OCI-LY3 (cell line): ENCODE measurements around the gene IL12B.

Experiments used
- H2AFZ ChIP-seq: fragments of 200-600, 300-600 bp; shearing (Covaris generic); 2 replicates; pipeline ENCODE4 v1.6.0; 2014; ENCODE audit warnings: antibody characterized with exemption, low read depth, low read length
- H3K27ac ChIP-seq: fragments of 200-600, 300-600 bp; sonication (generic); 2 replicates; pipeline ENCODE4 v1.5.1; 2014; ENCODE audit warnings: mild to moderate bottlenecking, low read length, moderate library complexity, mixed read lengths
- H3K27me3 ChIP-seq: fragments of 200-600, 300-600 bp; sonication (generic); 2 replicates; pipeline ENCODE4 v1.6.1; 2014; ENCODE audit warnings: low read depth, low read length, mixed read lengths
- H3K36me3 ChIP-seq: fragments of 200-600, 300-600 bp; sonication (generic); replicated peaks from 2 replicates; pipeline ENCODE3; 2014; ENCODE audit warnings: low read depth, low read length, mixed read lengths
- H3K4me1 ChIP-seq: fragments of 300-600, 200-600 bp; sonication (generic); 2 replicates; pipeline ENCODE4 v1.6.1; 2014; ENCODE audit warnings: low read length, mixed read lengths
- H3K4me2 ChIP-seq: fragments of 200-600, 300-600 bp; sonication (generic); 2 replicates; pipeline ENCODE4 v1.6.1; 2014; ENCODE audit warnings: low read length, mixed read lengths
- H3K4me3 ChIP-seq: fragments of 300-600, 200-600 bp; sonication (generic); 2 replicates; pipeline ENCODE4 v1.5.1; 2014; ENCODE audit warnings: antibody characterized with exemption, mild to moderate bottlenecking, low read length, moderate library complexity
- H3K79me2 ChIP-seq: fragments of 300-600, 200-600 bp; shearing (Covaris generic); 2 replicates; pipeline ENCODE4 v1.6.1; 2014; ENCODE audit warnings: mild to moderate bottlenecking, low read length, mixed read lengths
- H3K9ac ChIP-seq: fragments of 300-600, 200-600 bp; shearing (Covaris generic); 2 replicates; pipeline ENCODE4 v1.6.0; 2014; ENCODE audit warnings: mild to moderate bottlenecking, low read length, moderate library complexity
- H3K9me3 ChIP-seq: fragments of 200-600, 300-600 bp; shearing (Covaris generic); 2 replicates; pipeline ENCODE4 v1.6.1; 2014; ENCODE audit warnings: low read length, mixed read lengths; ENCODE audit not compliant: insufficient read depth
- H4K20me1 ChIP-seq: fragments of 200-600, 300-600 bp; sonication (generic); 2 replicates; pipeline ENCODE4 v1.6.1; 2016; ENCODE audit warnings: low read length, mixed read lengths; ENCODE audit not compliant: insufficient read depth
- CTCF ChIP-seq: fragments of 200-600, 300-600 bp; sonication (generic); IDR thresholded peaks from 2 replicates; pipeline ENCODE4 v1.5.1; 2014; ENCODE audit warnings: antibody characterized with exemption, low read length, low read depth
- EZH2phosphoT487 ChIP-seq: fragments of 200-600 bp; shearing (Covaris generic); IDR thresholded peaks from 2 replicates; pipeline ENCODE4 v1.6.1; 2018; ENCODE audit warnings: antibody characterized with exemption, mixed run types, low read depth

IL12B gene

GRCh38 chr5:159331093-159331973 lies 1.0 kb upstream of the IL12B start:
- peak overlapping the region; percentile 98 for H3K4me2 ChIP-seq

GRCh38 chr5:159324986-159325385 lies 5.3 kb downstream of the IL12B start:
- no peaks in the 10 kb centered on the region for H3K27me3 ChIP-seq
- peaks cover 77% of the 10 kb centered on the region for H3K4me1 ChIP-seq
- no peak overlapping the region for H3K4me2 ChIP-seq
- no peaks in the 10 kb centered on the region for H3K9me3 ChIP-seq
- H3K9ac ChIP-seq: no peak overlapping the region
- H4K20me1 ChIP-seq: no peaks in the 10 kb centered on the region
- peaks cover 90% of the 10 kb centered on the region for H3K36me3 ChIP-seq
- H3K27ac ChIP-seq: 0 out of 2 replicates have a peak overlapping the region, but pooled peaks have one; percentile 30
- TF ChIP-seq CTCF: no peak
- TF ChIP-seq EZH2phosphoT487: no peak
- no peak overlapping the region for H2AFZ ChIP-seq
- H3K4me3 ChIP-seq: no peak overlapping the region
- H3K79me2 ChIP-seq: peaks cover 65% of the 10 kb centered on the region

More at GRCh38 chr5:159331093-159331973, 1.0 kb upstream of the IL12B start:
- TF ChIP-seq EZH2phosphoT487 (no peak), CTCF (peak; percentile 61)
- peak overlapping the region; percentile 100 for H3K9ac ChIP-seq
- peaks cover 79% of the 10 kb centered on the region for H3K79me2 ChIP-seq
- no peaks in the 10 kb centered on the region for H3K9me3 ChIP-seq
- peaks cover 95% of the 10 kb centered on the region for H3K4me1 ChIP-seq
- no peaks in the 10 kb centered on the region for H3K27me3 ChIP-seq
- no peaks in the 10 kb centered on the region for H4K20me1 ChIP-seq
- H3K4me3 ChIP-seq: peak overlapping the region; percentile 87
- no peak overlapping the region for H2AFZ ChIP-seq
- H3K27ac ChIP-seq: peak overlapping the region; percentile 100
- H3K36me3 ChIP-seq: peaks cover 56% of the 10 kb centered on the region

- Histone ChIP-seq H3K4me2 (no peak overlapping the region), H3K4me1 (peaks cover 69% of the 10 kb centered on the region), H3K9ac (no peak overlapping the region), H2AFZ (no peak overlapping the region), H3K4me3 (no peak overlapping the region), H3K79me2 (peaks cover 57% of the 10 kb centered on the region), H3K36me3 (peaks cover 92% of the 10 kb centered on the region), H3K27me3 (no peaks in the 10 kb centered on the region), H4K20me1 (no peaks in the 10 kb centered on the region), H3K9me3 (no peaks in the 10 kb centered on the region), H3K27ac (peak overlapping the region; percentile 30; the same call in 1 of the 2 replicates)
- TF ChIP-seq CTCF (no peak), EZH2phosphoT487 (no peak)
These were observed 6.1 kb downstream of the IL12B start for GRCh38 chr5:159324102-159324755.

- H3K36me3 ChIP-seq: peaks cover 90% of the 10 kb centered on the region
- no peak overlapping the region for H2AFZ ChIP-seq
- no peaks in the 10 kb centered on the region for H3K9me3 ChIP-seq
- H4K20me1 ChIP-seq: no peaks in the 10 kb centered on the region
- H3K4me1 ChIP-seq: peaks cover 49% of the 10 kb centered on the region
- H3K4me3 ChIP-seq: no peak overlapping the region
- peak overlapping the region; percentile 17; the same call in 1 of the 2 replicates for H3K9ac ChIP-seq
- H3K4me2 ChIP-seq: peak overlapping the region; percentile 38
- H3K27me3 ChIP-seq: no peaks in the 10 kb centered on the region
- TF ChIP-seq CTCF (no peak), EZH2phosphoT487 (no peak)
- peak overlapping the region; percentile 60 for H3K27ac ChIP-seq
- H3K79me2 ChIP-seq: peaks cover 37% of the 10 kb centered on the region
These were observed 8.1 kb downstream of the IL12B start for GRCh38 chr5:159322180-159322579.
